Osteocyte (in vitro differentiated cells): Measurements from ENCODE around the gene PTRH2. TPM values are rescaled to one million over a fixed set of nuclear protein-coding genes. Genes with fewer than 3 reads are reported as not detected.
A peak's percentile ranks its signal among the peaks of the same experiment; 100 is the strongest.
"Not testable (repeated sequence)": the region's sequence is repeated elsewhere in the genome, so short reads cannot be mapped to it uniquely, and the experiment has no call there.

ENCODE experiments used
- DNase-seq: peaks from one replicate; pipeline ENCODE4 v3.0.0; 2021; ENCODE audit warnings: mixed read lengths; ENCODE audit not compliant: unreplicated experiment; ENCODE audit errors: extremely low spot score
- H3K27ac Mint-ChIP-seq: one replicate; pipeline ENCODE4 v1.8.0; 2021; ENCODE audit warnings: mild to moderate bottlenecking, mixed read lengths; ENCODE audit not compliant: unreplicated experiment
- H3K27me3 Mint-ChIP-seq: one replicate; pipeline ENCODE4 v1.8.0; 2021; ENCODE audit warnings: mixed read lengths; ENCODE audit not compliant: unreplicated experiment
- H3K36me3 Mint-ChIP-seq: one replicate; pipeline ENCODE4 v1.8.0; 2021; ENCODE audit warnings: mixed read lengths; ENCODE audit not compliant: unreplicated experiment
- H3K4me1 Mint-ChIP-seq: one replicate; pipeline ENCODE4 v1.8.0; 2021; ENCODE audit warnings: mixed read lengths; ENCODE audit not compliant: unreplicated experiment
- H3K4me3 Mint-ChIP-seq: one replicate; pipeline ENCODE4 v1.8.0; 2021; ENCODE audit warnings: mild to moderate bottlenecking, moderate library complexity, mixed read lengths; ENCODE audit not compliant: unreplicated experiment
- H3K9me3 Mint-ChIP-seq: one replicate; pipeline ENCODE4 v1.8.0; 2021; ENCODE audit warnings: mixed read lengths; ENCODE audit not compliant: unreplicated experiment
- CTCF ChIP-seq: fragments of 200-600 bp; sonication (generic); IDR thresholded peaks from 2 replicates; pipeline ENCODE4 v1.5.0; 2021; ENCODE audit warnings: antibody characterized with exemption, mild to moderate bottlenecking, moderate library complexity
- long read RNA-seq: library from polyadenylated mRNA; unstranded; transcript quantifications from one replicate; pipeline ENCODE4 v2.0.0, GENCODE V29; 2021
- total RNA-seq: library from RNA; stranded (reverse); gene quantifications from 2 replicates; pipeline ENCODE4 v1.2.1, GENCODE V29; 2021

The PTRH2 gene
- total RNA-seq, result 19.6 TPM in 2 replicates
- long read RNA-seq, full-length matches to known transcripts, result 32 of 40 reads
- long read RNA-seq, partial matches to known transcripts, result 1 of 40 reads
- long read RNA-seq, other reads (novel, unspliced or antisense), result 7 of 40 reads

- Mint-ChIP-seq H3K4me1 (peaks cover 50% of the 10 kb centered on the region), H3K27me3 (no peaks in the 10 kb centered on the region), H3K36me3 (peaks cover 4% of the 10 kb centered on the region), H3K4me3 (peak within 1 kb of the TSS; percentile 96), H3K9me3 (no peaks in the 10 kb centered on the region), H3K27ac (peak within 1 kb of the TSS; percentile 99)
- peak; percentile 99 for DNase-seq
- TF ChIP-seq CTCF, result no peak
These were observed at the start of gene PTRH2, which contains the start of gene VMP1 for GRCh38 chr17:59707149-59707970. PTRH2 (minus strand) TSS chr17:59707430; CDS start chr17:59697978, 9,452 bp downstream. VMP1 (plus strand) TSS chr17:59707654; CDS start chr17:59731447, 23,793 bp downstream.

- Mint-ChIP-seq H3K27ac (peak overlapping the region; percentile 90), H3K36me3 (peaks cover 16% of the 10 kb centered on the region), H3K4me3 (no peak overlapping the region), H3K4me1 (peaks cover 71% of the 10 kb centered on the region), H3K9me3 (peaks cover 5% of the 10 kb centered on the region), H3K27me3 (no peaks in the 10 kb centered on the region)
- TF ChIP-seq CTCF, result no peak
- no peak for DNase-seq
These were observed 49.1 kb upstream of the PTRH2 start for GRCh38 chr17:59756236-59756818.

- H3K27me3 Mint-ChIP-seq, H3K4me3 Mint-ChIP-seq, DNase-seq, H3K9me3 Mint-ChIP-seq: not testable (repeated sequence)
- peaks cover 61% of the 10 kb centered on the region for H3K4me1 Mint-ChIP-seq
- H3K36me3 Mint-ChIP-seq, result peaks cover 10% of the 10 kb centered on the region
- peak overlapping the region; percentile 90 for H3K27ac Mint-ChIP-seq
These were observed 47.8 kb upstream of the PTRH2 start for GRCh38 chr17:59755069-59755468.

GRCh38 chr17:59754552-59754951, 47.3 kb upstream of the PTRH2 start:
- H3K4me3 Mint-ChIP-seq, result peak overlapping the region; percentile 31
- peaks cover 5% of the 10 kb centered on the region for H3K36me3 Mint-ChIP-seq
- TF ChIP-seq CTCF, result no peak
- H3K27me3 Mint-ChIP-seq, result no peaks in the 10 kb centered on the region
- peaks cover 3% of the 10 kb centered on the region for H3K9me3 Mint-ChIP-seq
- H3K4me1 Mint-ChIP-seq, result peaks cover 60% of the 10 kb centered on the region
- H3K27ac Mint-ChIP-seq, result peak overlapping the region; percentile 90
- no peak for DNase-seq

GRCh38 chr17:59753522-59754467, 46.6 kb upstream of the PTRH2 start:
- DNase-seq, result no peak
- Mint-ChIP-seq H3K4me3 (peak overlapping the region; percentile 51), H3K27ac (peak overlapping the region; percentile 90), H3K9me3 (no peaks in the 10 kb centered on the region), H3K4me1 (peaks cover 57% of the 10 kb centered on the region), H3K27me3 (no peaks in the 10 kb centered on the region), H3K36me3 (peaks cover 2% of the 10 kb centered on the region)
- peak; percentile 78 for TF ChIP-seq CTCF
